Natural killer cell (primary cell): Measurements from ENCODE around the gene TMEM100. TPM values are rescaled to one million over a fixed set of nuclear protein-coding genes. Genes with fewer than 3 reads are reported as not detected.
"Not testable (repeated sequence)": the region's sequence is repeated elsewhere in the genome, so short reads cannot be mapped to it uniquely, and the experiment has no call there.

Experiments
- ATAC-seq, 3 donors: fragments of 150-1000 bp in 2 of 3; fragments of 200-7000 bp in 1 of 3; cut with Tn5 transposase; 1 replicate in 1 of 3; 2 replicates in 2 of 3; pipeline ENCODE4 v1.10.0; 2021; ENCODE audit warnings: mild to moderate bottlenecking in 2 of 3, moderate library complexity in 2 of 3
- DNase-seq, 2 donors: peaks; one replicate each; pipeline versions ENCODE4 v3.0.0 to v3.0.0-alpha.2; 2013 to 2021; ENCODE audit warnings: mixed read lengths in 1 of 2
- H3K27ac ChIP-seq: one replicate; pipeline ENCODE4 v1.5.1; 2013; ENCODE audit warnings: mild to moderate bottlenecking, low read length
- H3K27me3 ChIP-seq: one replicate; pipeline ENCODE4 v1.6.1; 2013; ENCODE audit warnings: low read length; ENCODE audit not compliant: control insufficient read depth, insufficient read depth
- H3K36me3 ChIP-seq: one replicate; pipeline ENCODE4 v1.6.1; 2013; ENCODE audit warnings: low read length; ENCODE audit not compliant: control insufficient read depth, insufficient read depth
- H3K4me1 ChIP-seq: one replicate; pipeline ENCODE4 v1.6.1; 2013; ENCODE audit warnings: low read length; ENCODE audit not compliant: control insufficient read depth, insufficient read depth
- H3K4me3 ChIP-seq: one replicate; pipeline ENCODE4 v1.5.1; 2013; ENCODE audit warnings: low read length
- H3K9me3 ChIP-seq: one replicate; pipeline ENCODE4 v1.6.1; 2013; ENCODE audit warnings: low read length; ENCODE audit not compliant: control insufficient read depth, insufficient read depth
- H3K27ac Mint-ChIP-seq, 2 donors: one replicate each; pipeline ENCODE4 v1.8.0; 2022; ENCODE audit warnings: mild to moderate bottlenecking in 2 of 2, mixed read lengths in 2 of 2, moderate library complexity in 1 of 2
- H3K27me3 Mint-ChIP-seq, 2 donors: one replicate each; pipeline ENCODE4 v1.8.0; 2022; ENCODE audit warnings: low read depth in 2 of 2, mixed read lengths in 2 of 2
- H3K36me3 Mint-ChIP-seq: one replicate; pipeline ENCODE4 v1.8.0; 2022; ENCODE audit warnings: mixed read lengths
- H3K4me1 Mint-ChIP-seq, 2 donors: one replicate each; pipeline ENCODE4 v1.8.0; 2022; ENCODE audit warnings: mixed read lengths in 2 of 2
- H3K4me3 Mint-ChIP-seq: one replicate; pipeline ENCODE4 v1.8.0; 2022; ENCODE audit warnings: mild to moderate bottlenecking, moderate library complexity, mixed read lengths
- H3K9me3 Mint-ChIP-seq, 2 donors: one replicate each; pipeline ENCODE4 v1.8.0; 2022; ENCODE audit warnings: mixed read lengths in 2 of 2
- WGBS: methylation state at CpG from one replicate; pipeline ENCODE4 v1.1.7; 2013; ENCODE audit warnings: missing lambda C conversion rate; ENCODE audit not compliant: insufficient coverage; 5-methylcytosine and 5-hydroxymethylcytosine counted together
- intact Hi-C: fragments of 100-400 bp; cut with micrococcal nuclease; formaldehyde crosslinking; loops from one replicate; pipeline ENCODE4 v1.14.2; 2022
- total RNA-seq, 4 donors: library from RNA; stranded (reverse); fragments of 120-200 nt in 1 of 4; gene quantifications; one replicate each; pipeline versions ENCODE4 v1.2.3 to v1.2.4, GENCODE V29; 2013 to 2022
- TF ChIP-seq, protein P1 (sequence below): fragments of 200-600 bp; IDR thresholded peaks from one replicate; pipeline ENCODE4 v1.8.0; 2022; ENCODE audit warnings: antibody characterized with exemption

The TMEM100 gene
- total RNA-seq, 3 donors from 2014 or later (not counting 1 experiment from before 2014, with no cell fraction given), result not detected

DNA sequence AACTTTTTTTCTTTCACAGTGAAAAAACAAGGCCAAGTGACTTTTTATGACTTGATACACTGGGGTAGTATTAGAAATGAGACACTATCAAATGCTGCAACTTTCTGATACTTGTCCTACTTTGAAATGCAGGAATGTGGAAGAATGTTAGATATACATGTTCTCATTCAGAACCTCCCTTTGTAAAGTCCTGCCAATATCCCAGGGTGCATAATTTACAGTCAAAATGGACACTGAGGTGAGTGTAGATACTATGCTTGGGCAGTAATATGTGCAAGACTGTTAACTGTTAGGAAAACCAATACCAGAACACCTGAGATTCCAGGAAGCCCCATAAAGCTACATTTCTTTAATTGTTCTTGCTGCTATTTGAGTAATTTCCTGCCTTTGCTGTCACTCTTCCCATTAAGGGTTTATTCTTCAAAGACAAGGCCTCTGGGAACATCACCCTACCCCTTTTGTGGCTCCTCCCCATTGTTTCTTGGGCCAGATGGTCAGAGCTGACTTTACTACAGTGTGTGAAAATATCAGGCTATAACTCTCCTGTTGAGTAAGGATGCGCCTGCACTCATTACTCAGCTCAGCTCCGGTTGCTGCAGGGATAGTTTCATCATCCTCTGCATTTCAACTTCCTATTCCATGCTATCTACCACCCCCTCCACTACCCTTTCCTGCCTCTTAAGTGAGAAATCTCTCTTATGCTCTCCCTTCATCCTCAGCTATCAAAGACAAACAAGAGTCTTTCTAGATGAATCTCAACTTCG lies 48.7 kb downstream of the TMEM100 start:
- 84% methylated on average over 3 of the region's 3 CpGs for WGBS
- no peaks in the 10 kb centered on the region for H3K36me3 ChIP-seq
- ATAC-seq (no peak), DNase-seq (peak in 1 of 2 donors; percentile 2)
- peaks cover 9 to 10% of the 10 kb centered on the region in 2 donors for H3K27me3 Mint-ChIP-seq
- peaks cover 0 to 3% of the 10 kb centered on the region in 2 donors for H3K9me3 Mint-ChIP-seq
- H3K4me1 Mint-ChIP-seq, result no peaks in the 10 kb centered on the region
- intact Hi-C loops, result no loop called here
- H3K36me3 Mint-ChIP-seq, result no peaks in the 10 kb centered on the region
- H3K4me3 Mint-ChIP-seq, result no peak overlapping the region
- no peak overlapping the region for H3K27ac ChIP-seq
- TF ChIP-seq, protein P1, sequence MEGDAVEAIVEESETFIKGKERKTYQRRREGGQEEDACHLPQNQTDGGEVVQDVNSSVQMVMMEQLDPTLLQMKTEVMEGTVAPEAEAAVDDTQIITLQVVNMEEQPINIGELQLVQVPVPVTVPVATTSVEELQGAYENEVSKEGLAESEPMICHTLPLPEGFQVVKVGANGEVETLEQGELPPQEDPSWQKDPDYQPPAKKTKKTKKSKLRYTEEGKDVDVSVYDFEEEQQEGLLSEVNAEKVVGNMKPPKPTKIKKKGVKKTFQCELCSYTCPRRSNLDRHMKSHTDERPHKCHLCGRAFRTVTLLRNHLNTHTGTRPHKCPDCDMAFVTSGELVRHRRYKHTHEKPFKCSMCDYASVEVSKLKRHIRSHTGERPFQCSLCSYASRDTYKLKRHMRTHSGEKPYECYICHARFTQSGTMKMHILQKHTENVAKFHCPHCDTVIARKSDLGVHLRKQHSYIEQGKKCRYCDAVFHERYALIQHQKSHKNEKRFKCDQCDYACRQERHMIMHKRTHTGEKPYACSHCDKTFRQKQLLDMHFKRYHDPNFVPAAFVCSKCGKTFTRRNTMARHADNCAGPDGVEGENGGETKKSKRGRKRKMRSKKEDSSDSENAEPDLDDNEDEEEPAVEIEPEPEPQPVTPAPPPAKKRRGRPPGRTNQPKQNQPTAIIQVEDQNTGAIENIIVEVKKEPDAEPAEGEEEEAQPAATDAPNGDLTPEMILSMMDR, result no peak
- H3K9me3 ChIP-seq, result no peaks in the 10 kb centered on the region
- H3K27me3 ChIP-seq, result no peaks in the 10 kb centered on the region
- H3K27ac Mint-ChIP-seq, result no peak overlapping the region
- no peaks in the 10 kb centered on the region for H3K4me1 ChIP-seq
- no peak overlapping the region for H3K4me3 ChIP-seq

DNA sequence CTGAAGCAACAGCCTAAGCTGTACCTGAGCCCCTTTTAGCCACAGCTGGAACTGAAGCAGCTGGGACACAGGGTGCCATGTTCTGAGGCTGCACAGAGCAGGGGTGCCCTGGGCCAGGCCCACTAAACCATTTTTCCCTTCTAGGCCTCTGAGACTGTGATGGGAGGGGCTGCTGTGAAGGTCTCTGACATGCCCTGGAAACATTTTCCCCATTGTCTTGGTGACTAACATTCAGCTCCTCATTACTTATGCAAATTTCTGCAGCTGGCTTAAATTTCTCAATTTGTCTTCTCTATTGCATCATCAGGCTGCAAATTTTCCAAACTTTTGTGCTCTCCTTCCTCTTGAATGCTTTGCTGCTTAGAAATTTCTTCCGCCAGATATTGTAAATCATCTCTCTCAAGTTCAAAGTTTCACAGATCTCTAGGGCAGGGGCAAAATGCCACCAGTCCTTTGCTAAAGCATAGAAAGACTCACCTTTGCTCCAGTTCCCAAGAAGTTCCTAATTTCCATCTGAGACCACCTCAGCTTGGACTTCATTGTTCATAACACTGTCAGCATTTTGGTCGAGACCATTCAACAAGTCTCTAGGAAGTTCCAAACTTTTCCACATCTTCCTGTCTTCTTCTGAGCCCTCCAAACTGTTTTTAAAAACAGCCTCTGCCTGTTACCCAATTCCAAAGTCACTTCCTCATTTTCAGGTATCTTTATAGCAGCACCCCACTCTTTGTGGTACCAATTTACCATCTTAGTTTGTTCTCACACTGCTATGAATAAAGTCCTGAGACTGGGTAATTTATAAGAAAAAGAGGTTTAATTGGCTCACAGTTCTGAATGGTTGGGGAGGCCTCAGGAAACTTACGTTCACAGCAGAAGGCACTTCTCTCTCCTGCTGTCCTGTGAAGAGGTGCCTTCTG lies 49.8 kb downstream of the TMEM100 start:
- 79% methylated on average over 3 of the region's 3 CpGs for WGBS
- H3K36me3 ChIP-seq, result no peaks in the 10 kb centered on the region
- ATAC-seq (no peak), DNase-seq (no peak)
- TF ChIP-seq, protein P1, result no peak
- no peak overlapping the region for H3K27ac ChIP-seq
- no peaks in the 10 kb centered on the region for H3K4me1 ChIP-seq
- Mint-ChIP-seq H3K4me3 (no peak overlapping the region), H3K36me3 (no peaks in the 10 kb centered on the region), H3K27ac (no peak overlapping the region), H3K27me3 (peaks cover 9 to 10% of the 10 kb centered on the region in 2 donors), H3K9me3 (peaks cover 0 to 3% of the 10 kb centered on the region in 2 donors), H3K4me1 (no peaks in the 10 kb centered on the region)
- H3K4me3 ChIP-seq, result no peak overlapping the region
- no peaks in the 10 kb centered on the region for H3K27me3 ChIP-seq
- H3K9me3 ChIP-seq, result no peaks in the 10 kb centered on the region
- intact Hi-C loops, result no loop called here

DNA sequence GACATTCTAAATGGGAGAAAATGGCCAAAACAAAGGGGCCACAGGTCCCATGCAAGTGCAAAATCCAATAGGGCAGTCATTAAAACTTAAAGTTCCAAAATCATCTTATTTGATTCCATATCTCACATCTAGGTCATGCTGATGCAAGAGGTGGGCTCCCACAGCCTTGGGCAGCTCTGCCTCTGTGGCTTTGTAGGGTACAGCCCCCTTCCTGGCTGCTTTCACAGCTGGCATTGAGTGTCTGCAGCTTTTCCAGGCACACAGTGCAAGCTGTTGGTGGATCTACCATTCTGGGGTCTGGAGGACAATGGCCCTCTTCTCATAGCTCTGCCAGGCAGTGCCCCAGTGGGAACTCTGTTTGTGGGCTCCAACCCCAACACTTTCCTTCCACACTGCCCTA lies 50.7 kb downstream of the TMEM100 start:
- H3K4me3 ChIP-seq, H3K36me3 Mint-ChIP-seq, H3K4me1 ChIP-seq, H3K27ac ChIP-seq, H3K4me3 Mint-ChIP-seq, intact Hi-C loops, H3K27me3 ChIP-seq, H3K9me3 ChIP-seq, ATAC-seq, H3K27ac Mint-ChIP-seq, DNase-seq, H3K36me3 ChIP-seq, H3K4me1 Mint-ChIP-seq, H3K9me3 Mint-ChIP-seq: not testable (repeated sequence)
- peaks cover 9 to 10% of the 10 kb centered on the region in 2 donors for H3K27me3 Mint-ChIP-seq

Other genes starting within 250 kb of the TMEM100 start
- not detected for gene SMIM36, start 211.4 kb downstream of the TMEM100 start, total RNA-seq
- 1 to 10 TPM; 6.3 to 9.5 (median 9.2) TPM for gene PCTP, start 28.2 kb upstream of the TMEM100 start, total RNA-seq